HG03045 (cell line): ENCODE data around the gene JDP2.

ENCODE experiments used
- ATAC-seq: cut with Tn5 transposase; IDR thresholded peaks from one replicate; pipeline ENCODE4 v1.9.1; 2021; ENCODE audit warnings: mild to moderate bottlenecking, moderate library complexity; ENCODE audit not compliant: unreplicated experiment

JDP2 gene

DNA sequence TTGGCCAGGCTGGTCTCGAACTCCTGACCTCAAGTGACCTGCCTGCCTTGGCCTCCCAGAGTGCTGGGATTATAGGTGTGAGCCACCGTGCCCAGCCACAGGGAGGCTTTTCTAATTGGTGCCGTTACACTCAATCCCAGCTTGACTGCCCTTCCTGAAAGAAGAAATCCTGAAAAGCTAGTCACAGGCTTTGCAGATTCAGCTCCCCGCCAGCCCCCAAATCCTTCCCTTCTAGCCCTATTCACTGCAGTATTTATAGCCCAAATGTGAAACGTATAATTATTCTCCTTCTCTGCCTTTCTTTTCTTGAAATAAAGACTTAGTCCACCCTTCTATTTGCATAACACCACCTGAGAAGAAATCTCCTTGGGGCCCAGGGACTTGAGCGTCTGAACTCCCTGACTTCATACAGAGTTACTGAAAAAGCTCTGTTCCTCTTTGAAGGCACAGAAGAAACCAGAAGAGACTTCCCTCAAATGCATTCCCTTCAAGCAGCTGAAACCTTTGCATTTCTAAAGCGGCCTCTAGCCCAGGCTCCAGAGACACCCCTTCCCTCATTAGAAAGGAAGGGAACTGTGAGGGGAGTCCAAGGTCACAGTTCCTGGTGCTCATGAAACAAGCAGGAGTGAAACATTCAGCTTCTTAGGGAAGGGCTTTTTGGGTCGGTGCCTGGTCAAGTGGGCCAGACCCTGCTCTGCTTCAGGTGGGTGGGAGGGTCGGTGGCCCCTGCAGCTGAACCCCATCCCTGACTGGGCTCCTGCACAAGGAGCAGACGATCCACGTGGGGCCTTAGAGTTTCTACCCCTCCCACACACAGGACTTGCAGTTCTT is 52.2 kb downstream of the JDP2 start:
- no peak for ATAC-seq

DNA sequence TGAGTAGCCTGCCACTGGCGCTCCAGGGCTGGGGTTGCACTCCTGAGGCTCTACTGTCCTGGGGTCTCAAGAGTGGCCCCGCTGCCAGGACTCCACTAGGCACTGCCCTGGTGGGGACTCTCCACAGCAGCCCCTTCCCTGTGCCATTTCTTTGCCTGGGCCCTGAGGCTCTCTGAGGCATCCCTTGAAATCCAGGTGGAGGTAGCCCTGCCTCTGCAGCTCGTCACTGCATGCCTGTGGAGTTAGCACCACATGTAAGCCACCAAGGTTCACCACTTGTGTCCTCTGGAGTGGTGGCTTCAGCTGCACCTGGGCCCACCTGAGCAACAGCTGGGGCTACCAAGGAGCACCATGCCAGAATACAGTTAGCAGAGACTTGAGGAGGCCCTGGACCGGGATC is 54.5 kb downstream of the JDP2 start:
- no peak for ATAC-seq

DNA sequence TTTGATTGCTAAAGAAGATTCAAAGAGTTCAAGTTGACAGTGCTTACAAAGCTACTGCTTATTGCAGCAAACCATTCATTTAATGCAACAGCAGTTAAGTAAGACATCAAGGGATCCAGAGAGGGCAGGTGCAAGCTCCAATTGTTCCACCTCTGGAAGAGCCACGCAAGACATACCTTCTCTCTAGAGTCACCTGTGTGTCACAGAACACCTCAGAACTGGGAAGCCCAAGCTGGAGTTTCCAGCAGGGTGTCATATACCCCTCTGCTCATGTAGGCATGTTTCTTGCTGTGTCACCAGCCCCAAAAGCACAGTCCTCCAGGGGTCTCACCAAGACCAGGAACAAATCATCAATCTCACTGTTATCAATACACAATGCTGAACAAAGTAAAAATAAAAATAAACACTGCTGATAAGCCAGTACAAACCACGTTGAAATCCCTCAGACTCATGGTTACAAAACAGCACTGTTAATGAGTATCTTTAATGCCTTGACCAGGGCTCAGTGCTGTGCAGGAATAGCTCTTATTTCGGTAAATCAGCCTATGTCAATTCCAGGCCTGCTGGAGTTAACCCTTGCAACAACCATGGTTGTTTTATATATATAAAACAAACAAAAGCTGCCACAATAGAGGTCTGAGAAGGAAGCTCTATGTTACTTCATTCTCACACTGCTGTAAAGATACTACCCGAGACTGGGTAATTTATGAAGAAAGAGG is 57.0 kb downstream of the JDP2 start:
- no peak for ATAC-seq

DNA sequence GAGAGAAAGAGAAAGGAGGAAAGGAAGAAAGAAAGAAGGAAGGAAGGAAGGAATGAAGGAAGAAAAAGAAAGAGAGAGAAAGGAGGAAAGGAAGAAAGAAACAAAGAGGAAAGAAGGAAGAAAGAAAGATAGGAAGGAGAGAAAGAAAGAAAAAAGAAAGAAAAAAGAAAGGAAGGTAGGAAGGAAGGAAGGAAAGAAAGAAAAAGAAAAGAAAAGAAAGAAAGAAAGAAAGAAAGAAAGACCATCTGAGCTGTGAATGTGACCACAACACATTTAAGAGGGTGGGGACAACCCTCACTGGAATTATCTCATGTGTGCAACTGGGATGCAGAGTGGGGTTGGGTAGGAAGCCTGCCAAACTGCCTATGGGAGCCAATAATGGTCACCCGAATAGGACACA is 58.5 kb downstream of the JDP2 start:
- ATAC-seq: no peak

DNA sequence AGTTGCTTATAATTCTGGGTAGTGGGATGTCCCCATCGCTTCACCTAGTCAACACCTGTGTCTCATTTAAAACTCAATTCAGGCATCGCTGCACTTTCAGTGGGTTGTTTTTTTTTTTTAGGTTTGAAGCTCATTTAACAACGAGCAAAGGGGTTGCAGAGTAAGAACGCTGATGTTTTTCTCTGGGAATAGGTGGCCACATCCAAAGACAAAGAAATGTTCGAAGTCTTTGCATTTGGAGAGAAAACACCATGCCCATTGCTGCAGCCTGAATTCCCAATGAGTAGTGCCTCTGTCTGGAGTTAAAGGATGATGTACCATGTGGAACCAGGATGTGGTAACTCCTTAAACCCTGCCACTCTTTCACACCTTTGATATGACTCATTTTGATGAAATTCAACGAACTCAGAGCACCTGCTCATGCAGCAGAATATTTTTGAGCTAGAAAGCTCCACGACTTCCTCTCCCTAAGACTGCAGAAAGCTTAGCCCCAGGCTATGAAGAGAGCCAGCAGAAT is 59.4 kb downstream of the JDP2 start:
- no peak for ATAC-seq

DNA sequence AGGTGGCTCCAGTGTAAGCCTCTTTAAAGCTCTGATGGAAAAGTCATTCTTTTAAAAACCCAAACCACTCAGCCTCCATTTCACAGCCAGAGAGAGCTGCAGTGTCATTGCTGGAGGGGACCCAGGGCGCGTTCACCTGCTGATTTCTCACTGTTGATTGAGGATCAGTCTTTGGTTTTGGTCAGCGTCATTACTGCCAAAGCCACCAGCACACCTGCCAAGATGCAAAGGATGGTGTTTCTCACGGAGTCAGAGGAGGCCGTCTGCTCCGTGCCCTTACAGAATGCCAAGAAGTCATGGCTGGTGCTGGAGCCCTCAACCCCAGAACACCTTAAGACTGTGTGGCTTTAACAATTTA is 61.6 kb downstream of the JDP2 start:
- no peak for ATAC-seq

DNA sequence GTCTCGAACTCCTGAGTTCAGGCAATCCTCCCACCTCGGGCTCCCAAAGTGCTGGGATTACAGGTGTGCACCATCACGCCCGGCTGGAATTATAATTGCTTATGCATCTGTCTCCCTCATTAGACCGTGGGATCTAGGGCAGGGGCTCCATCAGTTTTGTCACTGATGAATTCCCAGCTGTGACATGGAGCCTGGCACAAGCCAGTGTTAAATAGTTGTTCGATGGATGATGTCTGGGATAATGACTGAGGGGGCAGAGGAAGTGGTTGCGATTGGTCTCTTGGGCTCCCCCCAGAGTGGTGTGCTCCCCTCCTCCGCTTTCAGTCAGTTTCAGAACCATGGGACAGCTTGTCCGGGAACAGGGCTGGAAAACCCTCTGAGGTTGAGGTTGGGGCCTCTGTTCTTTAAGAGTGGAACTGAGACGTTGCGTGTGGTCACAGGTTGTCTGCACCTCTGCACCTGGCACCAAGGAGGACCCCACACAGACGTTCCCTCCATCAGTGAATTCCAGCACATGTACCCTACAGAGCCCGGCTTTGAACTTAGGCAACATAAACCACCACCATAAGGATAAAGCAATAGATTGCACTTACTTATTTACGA is 63.7 kb downstream of the JDP2 start:
- ATAC-seq: no peak

DNA sequence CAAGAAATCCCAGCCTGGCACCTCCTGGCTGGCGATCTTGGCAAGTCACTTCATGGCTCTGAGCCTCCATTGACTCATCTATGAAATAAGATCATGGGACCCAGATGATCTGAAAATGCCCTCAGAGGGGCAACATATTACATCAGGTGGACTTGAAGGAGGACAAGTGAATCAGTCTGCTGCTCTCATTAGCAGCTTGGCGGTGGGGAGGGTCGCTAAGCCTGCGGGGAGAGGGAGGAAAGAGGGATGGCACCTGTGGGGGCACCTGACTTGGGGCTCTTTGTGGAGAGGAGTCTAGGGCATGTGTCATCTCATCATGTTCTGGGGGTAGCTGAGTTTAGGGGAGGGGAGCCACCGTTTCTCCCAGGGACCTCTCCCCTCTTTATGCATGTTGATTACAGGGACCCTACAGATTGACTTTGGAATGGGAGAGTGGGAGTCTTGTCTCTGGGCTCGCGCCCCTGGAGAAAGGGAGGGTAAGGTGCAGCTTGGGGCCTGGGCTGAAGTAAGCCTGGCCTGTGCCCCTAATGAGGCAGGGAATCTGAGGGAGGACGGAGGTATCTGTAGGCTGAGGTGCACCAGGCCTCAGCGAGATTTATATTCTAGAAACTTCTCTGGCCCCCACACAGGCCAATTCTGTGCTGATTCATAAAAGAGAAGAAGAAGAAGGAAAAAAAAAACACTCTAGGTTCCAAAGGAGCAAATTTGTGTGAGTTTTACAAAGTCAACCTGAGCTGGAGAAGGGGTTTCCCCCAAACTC is 65.2 kb downstream of the JDP2 start:
- no peak for ATAC-seq

DNA sequence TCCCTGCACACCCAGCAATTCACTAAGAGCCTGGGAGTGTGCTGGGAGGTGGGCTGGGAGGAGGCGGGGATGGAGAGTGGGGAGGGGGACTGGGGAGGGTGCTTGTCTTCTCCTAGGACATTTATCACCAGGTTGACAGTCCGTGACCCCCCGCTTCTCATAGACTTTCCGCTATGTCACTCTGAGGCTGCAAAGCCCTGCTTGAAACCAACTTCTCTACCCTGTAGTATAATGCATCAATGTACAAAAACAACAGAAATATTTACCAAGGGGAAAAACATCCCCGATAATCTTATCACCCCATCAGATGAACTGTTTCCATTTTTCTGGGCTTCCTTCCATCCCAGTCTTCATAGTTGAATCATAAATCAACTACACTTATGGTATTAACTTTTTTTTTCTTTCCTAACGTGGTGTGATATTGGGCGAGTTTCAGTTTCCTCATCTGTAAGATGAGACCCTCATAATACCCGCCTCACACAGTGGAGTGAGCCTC is 65.8 kb downstream of the JDP2 start:
- no peak for ATAC-seq

DNA sequence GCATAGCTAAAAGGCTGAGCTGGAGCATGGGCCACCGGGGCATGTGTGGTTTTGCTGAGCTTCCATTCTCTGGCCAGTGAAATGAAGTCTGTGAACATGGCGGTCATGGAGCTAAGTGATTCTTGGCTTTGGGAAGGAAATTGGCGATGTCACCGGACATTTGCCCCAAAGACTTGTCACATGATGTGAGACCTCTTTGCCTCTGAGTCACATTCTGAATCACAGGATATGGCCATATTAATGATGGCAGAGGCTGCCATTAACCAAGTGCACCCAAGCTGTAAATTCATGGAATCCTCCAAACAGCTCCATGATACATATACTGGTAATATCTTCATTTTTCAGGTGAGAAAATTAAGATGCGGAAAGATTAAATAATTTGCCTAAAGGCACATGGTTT is 67.1 kb downstream of the JDP2 start:
- ATAC-seq: no peak

DNA sequence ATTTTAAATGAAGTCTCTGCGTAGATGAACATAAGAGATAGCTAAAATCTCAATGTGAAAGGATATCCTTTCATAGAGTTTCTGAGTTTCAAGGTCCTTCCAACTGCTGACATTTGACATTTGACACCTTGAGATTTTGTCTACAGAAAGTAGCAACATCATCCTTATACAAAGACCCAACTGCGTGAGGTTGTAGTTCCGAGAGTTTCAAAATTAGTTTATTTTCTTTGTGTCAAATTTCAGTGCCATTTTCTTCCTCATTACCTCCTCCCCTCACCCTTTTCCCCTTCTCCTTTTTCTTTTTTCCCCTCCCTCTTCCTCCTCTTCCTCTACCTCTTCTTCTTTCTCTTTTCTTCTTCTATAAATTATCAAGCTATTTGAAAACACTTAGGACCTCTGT is 67.6 kb downstream of the JDP2 start:
- no peak for ATAC-seq

DNA sequence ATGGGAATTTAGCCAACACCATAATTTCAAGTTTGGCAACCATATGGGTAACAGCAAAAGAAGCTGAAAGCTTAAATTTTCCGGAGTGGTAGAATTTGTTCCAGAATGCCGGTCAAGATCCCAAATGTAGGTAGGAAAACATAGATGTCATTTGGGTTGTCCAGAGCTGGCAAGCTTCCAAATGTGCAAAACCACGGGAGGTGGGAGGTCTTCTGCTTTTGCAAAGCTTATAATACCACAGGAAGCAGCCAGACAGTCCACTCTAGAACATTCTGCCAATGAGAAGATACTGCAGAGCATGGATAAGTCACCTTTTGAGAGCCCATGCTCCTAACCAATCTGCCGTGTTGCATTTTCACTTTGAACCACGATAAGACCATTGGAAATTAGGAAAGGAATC is 68.1 kb downstream of the JDP2 start:
- no peak for ATAC-seq

DNA sequence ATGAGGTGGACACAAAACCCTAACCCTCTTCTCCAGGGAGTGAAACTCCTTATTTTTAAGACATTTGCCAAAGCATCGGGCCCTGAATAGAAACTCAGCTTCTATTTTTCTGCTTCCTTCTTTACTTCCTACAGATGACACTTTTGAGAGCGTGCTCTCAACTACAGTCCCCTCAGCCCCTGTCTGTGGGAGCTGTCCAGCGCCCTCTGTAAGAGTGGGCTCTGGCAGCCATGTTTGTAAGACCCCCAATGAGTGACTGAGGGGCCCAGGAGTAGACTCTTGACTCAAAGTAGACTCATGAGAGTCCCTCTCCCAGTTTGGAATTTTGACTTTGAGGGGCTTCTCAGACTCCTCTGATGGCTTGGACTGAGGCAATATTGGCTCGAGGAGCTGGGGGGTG is 68.9 kb downstream of the JDP2 start:
- ATAC-seq: no peak

DNA sequence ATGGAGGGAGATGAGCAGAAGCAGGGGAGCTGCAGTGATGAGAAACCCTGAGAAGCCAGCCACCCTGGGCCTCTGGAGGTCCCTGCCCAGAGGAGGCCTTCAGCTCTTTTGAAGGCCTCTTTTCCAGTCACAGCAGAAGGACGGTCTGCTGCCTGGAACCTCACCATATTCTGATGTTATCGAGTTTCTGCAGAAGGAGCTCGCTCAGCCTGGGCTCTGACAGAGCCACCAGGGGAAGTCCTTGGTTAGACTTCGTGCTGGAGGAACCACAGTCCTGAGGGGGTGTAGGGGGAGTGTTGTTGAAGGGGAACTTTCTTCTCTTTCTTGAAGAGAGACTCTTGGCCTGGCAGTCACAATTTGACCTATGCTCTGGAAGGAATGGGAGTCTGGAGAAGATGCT is 69.4 kb downstream of the JDP2 start:
- peak; percentile 44 for ATAC-seq

DNA sequence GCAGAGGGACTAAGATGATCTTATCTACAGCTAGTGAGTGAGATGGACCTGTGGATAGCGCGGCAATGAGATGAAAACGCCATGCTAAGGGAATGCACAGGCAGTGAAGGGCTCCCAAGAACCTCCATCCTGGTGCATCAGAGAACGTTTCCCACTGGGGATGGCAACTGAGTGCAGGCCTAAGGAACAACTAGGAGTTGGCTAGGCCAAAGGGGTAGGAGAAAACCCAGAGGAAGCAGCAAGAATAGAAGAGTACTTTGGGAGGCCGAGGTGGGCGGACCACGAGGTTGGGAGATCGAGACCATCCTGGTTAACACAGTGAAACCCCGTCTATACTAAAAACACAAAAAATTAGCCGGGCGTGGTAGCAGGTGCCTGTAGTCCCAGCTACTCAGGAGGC is 69.9 kb downstream of the JDP2 start:
- ATAC-seq: peak; percentile 14

DNA sequence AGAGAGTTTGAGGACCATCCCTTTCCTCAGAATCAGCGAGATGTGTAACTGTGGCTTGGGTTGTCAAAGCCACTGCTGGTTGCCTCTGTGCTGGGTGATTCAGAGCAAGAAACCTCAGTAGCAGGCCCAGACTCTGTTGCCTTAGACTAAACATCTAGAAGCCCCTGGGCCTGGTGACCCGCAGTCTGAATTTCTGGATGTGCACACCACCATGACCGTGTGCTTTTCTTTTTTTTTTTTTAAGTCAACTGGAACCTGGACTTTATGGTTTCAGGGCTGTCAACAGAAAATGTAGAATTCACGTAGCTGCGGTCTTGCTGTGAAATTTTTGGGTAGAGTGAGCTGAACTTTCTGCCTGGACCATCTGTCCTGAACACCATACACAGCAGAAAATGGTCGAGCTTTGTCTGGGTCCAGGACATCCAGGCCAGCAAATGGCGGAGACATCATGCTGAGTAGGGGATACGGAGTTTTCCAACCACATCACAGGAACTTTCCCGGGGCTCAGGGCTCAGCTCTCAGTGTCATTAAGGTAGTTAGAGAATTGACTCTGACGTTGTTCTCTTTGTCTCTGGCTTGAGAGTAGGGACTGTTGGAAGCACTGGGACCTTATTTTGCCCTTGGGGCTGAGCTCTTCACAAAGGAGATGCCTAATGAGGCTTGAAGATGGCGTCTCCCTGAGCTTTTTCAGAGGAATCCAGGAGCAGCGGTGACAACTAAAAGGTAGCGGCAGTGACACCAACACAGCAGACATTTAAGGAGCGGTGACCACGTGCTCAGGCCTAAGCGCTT is 71.5 kb downstream of the JDP2 start:
- peak; percentile 42 for ATAC-seq

DNA sequence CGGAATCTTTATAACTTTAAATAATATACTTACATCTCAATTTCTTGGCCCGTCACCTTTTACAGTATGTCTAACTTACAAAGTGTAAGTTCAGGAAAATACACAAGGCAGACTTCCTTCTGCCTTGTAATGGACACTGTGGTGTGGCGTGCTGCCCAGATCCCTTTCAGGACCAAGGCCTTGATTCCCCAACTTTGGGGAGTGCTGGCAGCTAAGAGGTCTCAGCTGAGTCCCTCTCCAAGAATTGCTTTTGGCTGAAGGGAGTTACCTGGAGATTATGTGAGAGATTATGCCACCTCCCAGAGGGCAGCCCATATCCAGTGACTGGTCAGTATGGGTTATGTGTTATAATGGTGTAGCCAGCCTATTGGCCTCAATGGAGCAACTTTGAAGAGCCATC is 73.3 kb downstream of the JDP2 start:
- ATAC-seq: no peak

DNA sequence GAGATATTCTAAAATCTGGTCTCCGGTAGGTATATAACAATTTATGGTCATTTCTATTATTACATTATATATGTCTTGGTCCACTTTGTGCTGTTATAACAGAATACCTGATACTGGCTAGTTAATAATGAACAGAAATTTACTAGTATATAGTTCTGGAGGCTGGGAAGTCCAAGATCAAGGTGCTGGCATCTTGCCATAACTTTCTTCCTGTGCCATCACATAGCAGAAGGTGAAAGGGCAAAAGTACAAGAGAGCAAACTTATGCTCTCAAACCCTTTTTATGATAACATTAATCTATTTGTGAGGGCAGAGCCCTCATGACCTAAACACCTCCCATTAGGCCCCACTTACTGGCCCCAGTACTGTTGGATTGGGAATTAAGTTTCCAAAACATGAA is 76.6 kb downstream of the JDP2 start:
- ATAC-seq: no peak

DNA sequence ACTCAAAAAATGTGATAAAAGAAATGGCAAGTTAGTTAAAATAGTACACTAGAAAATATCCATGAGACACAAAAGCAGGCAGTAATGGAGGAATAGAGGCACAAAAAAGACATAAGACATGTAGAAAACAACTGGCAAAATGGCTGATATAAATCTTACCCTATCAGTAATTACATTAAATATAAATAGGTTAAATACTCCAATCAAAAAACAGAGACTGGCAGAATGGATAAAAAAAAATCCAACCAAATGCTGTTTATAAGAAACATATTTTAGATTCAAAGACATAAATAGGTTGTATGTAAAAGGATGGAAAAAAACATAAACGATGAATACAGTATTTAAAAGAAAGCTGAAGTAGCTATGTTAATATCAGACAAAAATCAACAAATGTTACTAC is 79.1 kb downstream of the JDP2 start:
- ATAC-seq: no peak

DNA sequence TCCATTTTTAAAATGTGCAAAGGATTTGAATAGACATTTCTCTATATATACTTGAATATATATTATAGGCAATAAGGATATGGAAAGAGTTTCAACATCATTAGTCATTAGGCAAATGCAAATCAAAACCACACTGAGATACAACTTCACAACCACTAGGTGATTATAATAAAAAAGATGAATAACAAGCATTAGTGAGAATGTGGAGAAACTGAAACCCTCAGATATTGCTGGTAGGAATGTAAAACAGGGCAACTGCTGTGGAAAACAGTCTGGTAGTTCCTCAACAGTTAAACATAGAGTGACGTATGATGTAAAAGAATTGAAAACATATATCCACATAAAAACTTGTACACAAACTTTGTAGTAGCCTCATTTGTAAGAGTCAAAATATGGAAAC is 82.7 kb downstream of the JDP2 start:
- ATAC-seq: no peak
